GM19452 (cell line): ENCODE data around the gene UNC80.

ENCODE experiments used
- ATAC-seq: cut with Tn5 transposase; IDR thresholded peaks from one replicate; pipeline ENCODE4 v1.9.1; 2021; ENCODE audit not compliant: unreplicated experiment

UNC80 gene

GRCh38 chr2:209911486-209911885, 139.9 kb downstream of the UNC80 start:
- no peak for ATAC-seq

GRCh38 chr2:209913786-209914345, 142.2 kb downstream of the UNC80 start:
- ATAC-seq = no peak

DNA sequence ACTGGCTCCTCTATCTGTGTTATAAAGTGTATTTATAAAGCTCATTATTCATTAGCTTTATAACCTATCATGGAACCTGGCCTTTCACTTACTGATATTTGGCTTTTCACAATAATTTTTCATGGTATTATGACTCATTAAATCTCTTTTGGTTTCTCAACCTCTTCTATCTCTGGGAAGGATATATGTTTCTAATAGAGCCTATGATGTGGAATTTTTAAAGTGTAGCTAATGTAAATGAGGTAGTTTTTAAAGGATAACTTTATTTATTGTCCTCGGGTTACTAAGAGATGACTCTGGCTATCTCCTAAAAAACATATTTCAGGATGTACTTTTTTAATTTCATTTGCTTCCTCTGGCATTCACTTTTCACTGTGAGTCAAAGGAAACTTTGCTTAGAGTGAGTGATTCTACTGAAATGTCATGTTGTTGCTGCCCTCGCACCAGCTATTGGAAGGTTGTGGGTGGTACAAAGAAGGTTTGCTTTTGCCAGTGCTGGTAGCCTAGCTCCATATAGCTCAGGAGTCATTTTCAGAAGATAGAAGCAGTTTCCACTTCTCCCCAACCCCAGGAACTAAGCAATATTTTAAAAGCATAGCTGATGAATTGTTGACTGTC, 145.6 kb downstream of the UNC80 start:
- ATAC-seq = no peak

DNA sequence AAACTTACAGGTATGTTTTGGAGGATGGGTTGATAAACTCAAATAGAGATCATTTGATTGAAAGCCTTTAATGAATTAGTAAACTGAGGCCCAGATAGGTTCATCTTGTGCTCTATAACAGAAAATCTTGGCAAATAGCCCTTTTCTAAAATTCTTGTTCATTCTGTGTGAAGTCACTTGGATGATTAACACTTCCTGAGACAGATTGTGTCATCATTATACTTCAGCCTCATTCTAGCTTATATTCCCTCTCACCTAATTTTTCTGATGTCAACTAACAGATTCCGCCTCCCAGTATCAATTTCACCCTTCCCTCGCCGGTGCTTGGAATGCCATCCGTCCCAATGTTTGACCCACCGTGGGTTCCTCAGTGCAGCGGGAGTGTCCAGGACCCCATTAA, 146.6 kb downstream of the UNC80 start:
- no peak for ATAC-seq

GRCh38 chr2:209922116-209922515, 150.5 kb downstream of the UNC80 start:
- ATAC-seq = no peak

DNA sequence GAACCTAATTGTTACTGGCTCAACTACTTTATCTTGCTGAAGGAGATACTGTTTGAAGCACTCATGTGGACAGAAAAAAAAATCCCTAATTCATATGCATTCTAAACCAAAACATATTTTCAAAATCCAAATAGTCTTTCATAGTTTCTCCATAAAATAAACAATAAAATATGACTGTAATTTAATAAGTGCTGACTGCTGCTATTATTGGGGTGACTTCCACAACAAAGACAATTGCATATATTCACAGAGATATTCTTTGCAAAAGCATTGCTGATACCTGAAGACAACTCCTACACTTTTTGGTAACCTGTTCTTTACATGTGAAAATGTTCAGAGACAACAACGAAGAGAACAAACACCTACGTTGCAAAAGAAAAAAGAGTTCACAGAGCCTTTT, 157.7 kb downstream of the UNC80 start:
- no peak for ATAC-seq

- ATAC-seq = no peak
Measured at GRCh38 chr2:209933499-209934483, 162.2 kb downstream of the UNC80 start.

- ATAC-seq = no peak
Measured at GRCh38 chr2:209936106-209936666, 164.6 kb downstream of the UNC80 start.

DNA sequence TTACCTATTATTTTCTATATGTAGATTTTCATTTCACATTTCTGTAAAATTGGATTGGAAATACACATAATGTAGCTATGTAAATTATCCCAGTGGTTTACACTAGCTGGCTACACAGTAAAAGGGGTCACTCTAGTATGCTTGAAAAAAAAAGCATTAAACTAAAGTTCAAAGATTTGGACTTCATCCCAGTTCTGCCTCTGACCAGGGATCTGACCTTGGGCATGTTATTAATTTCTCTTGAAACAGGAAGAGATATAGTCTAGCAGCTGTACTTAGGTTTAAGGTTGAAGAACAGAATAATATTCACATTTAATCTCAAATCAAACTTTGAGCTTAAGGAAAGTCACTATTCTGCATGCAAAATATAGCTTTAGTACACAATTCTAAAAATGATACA, 166.3 kb downstream of the UNC80 start:
- ATAC-seq = no peak

- no peak for ATAC-seq
Measured at GRCh38 chr2:209938906-209939305, 167.3 kb downstream of the UNC80 start.

DNA sequence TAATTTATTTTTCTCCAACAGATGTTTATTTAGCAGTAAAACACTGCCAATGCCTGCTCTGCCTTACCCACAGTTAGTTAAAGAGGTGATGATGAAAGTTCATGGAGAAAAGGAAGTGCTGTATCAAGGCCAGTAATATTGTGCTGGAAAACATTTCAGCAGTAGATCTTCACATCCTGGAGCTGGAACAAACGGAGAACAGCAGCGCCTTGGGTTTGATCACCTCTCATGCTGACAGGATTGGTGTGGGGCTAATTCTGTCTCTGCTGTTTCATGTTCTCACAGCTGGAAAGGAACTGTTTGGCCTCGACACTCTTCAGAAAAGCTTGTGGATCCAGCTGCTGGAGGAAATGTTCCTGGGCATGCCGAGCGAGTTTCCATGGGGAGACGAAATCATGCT, 169.3 kb downstream of the UNC80 start:
- ATAC-seq = no peak

DNA sequence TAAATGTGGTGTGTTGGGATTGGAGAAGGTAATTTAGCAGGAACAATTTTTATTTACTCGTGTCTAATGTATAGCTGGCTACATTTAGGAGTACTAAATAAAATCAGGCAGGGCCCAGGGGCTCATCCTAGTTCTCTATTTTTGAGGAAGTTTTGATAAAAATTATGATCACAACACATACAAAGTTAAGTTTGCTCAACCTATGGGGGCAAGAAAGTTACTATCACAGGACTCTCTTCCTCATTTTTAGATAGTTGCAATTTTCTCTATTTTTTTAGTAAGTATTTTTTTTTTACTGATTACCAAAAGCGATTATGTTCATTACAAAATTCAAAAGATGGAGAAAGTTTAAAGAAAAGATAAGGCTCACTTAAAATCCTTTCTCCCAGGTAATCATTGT, 170.8 kb downstream of the UNC80 start:
- ATAC-seq = no peak

DNA sequence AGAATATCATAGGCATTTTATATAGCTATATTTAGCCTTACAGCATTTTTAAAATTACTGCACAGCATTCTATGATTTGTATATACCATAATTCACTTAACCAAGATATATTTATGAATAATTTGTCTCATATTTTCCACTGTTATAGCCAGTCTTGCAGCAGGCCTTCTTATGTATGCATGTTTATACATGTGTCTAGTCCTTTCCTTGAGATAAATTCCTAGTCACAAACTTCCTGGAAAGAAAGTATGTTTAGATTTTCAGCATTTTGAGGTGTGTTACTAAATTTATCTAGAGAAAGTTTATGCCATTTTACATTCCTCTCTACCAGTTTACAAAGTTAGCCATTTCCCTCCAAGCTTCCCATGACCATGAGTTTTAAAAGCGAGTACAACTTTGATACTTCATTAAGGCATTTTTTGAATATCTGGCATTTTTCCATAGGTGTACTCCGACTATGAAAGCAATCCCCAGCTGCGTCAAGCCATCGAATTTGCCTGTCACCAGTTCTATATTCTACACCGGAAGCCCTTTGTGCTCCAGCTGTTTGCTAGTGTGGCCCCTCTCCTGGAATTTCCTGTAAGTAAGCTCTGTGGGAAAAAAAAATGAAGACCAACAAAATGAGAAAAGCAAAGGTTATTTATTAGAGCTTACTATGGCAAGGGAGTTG, 171.4 kb downstream of the UNC80 start:
- no peak for ATAC-seq

DNA sequence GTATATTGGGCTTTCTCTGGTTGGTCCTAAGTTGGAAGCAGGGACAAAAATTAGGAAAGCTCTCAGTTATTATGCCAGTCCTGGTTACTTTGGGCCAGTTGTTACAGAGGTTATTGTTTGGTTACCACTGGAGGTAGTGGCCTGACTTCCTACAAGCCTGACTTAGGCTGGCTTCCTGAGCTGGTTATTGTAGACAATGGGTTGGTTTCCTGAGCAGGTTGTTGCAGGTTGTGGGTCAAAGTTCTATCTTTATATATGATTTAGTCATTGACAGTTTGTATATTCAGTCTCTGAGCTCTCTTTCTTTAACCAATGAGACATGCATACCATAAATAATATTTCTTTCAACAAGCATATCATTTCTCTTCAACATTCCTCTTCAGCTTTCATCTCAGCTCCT, 172.1 kb downstream of the UNC80 start:
- ATAC-seq = no peak

GRCh38 chr2:209946539-209946938, 174.9 kb downstream of the UNC80 start:
- no peak for ATAC-seq

GRCh38 chr2:209956271-209956670, 184.6 kb downstream of the UNC80 start:
- ATAC-seq = no peak

DNA sequence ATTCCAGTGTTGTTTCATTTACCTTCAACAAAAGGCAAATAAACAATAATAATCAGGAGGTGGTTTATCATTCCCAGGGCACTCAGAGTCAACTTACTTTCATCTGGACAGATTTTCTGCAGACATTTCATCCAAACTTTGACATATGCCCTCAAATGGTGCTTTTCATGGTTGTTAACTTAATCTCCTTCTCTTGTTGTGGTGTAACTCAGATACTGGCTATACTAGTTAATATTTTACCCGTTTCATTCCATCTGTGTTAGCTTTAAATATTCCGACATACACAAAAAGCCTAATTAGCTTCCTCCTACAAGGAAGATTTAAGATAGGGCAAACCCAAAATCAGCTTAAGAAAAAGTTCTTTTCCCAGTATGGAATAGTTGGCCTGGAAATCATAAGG, 186.4 kb downstream of the UNC80 start:
- ATAC-seq = no peak

DNA sequence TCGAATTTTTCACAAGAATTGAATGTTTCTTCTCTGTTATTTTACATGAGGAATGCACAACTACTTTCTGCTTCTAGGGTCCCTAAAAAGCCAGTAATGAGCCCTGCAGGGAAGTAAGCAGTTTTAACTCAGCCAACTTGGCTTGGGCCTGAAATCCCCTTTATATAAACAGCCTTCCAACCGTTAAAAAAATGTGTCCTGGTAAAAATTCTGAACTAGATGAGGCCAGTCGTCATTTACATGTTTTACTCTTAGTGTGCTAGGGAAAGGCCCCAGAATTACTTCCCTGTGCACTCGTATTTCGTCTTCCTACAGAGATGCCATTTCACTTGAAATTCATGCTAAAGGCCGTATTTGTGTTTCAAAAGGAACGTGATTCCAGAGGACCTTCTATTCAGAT, 188.4 kb downstream of the UNC80 start:
- no peak for ATAC-seq

DNA sequence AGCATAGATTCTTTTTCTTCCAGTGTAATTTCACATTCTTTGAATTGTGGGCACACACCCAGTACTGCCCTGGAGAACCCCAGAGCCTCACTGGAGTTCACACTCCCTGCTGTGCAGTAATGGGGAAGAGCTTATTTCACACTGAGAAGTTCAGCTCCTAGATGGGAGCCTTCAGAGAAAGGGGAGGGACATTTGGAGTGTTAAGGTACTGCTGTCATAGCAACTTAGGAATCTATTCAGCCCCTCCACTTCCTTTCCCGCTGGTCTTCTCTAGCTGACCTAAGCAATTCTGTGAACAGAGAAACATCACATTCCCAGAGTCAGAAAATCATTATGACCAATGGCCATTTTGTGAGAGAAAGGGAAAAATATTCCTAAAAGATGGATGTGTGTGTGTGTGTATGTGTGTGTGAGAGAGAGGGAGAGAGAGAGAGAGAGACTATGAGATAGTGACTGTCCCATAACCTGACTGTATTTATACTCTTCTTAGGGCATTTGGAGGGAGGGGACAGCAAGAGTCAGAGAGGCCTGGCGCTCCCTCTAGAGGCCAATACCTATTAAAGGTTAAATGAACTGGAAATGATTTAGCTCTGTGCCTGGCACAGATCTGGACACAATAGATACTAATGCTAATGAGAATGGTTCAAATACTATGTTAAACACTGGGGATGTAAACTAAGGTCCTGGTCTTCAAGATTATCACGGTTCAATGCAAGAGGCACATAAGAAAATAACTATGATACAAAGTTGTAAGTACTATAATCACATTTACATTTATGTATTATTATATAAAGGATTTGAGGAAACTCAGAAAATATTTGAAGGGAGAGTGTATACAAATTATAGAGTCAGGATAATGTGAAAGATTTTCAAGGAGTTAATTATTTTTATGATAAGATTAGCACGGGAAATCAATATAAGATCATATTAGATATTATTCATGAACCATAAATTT, 189.3 kb downstream of the UNC80 start:
- ATAC-seq = peak; percentile 91

DNA sequence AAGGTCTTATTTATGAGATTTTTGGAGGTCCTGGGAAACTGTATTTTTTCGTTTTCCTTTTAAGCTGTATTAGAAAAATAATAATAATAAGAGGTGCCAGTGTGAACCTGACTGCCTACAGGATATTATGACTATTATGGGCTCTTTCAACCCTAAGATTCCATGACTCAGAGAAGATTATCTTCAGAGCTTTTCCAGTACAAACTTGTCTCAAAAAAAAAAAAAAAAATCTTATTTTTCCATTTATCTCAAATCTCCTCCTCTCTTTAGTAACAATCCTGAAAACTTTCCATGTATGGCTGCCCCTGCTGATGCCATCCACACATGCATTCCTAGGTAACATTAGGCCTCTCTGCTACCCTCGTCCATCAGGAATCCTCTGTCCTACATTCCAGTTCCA, 194.1 kb downstream of the UNC80 start:
- no peak for ATAC-seq
